ENCODE results near the gene CHST14.

CHST14 gene

DNA sequence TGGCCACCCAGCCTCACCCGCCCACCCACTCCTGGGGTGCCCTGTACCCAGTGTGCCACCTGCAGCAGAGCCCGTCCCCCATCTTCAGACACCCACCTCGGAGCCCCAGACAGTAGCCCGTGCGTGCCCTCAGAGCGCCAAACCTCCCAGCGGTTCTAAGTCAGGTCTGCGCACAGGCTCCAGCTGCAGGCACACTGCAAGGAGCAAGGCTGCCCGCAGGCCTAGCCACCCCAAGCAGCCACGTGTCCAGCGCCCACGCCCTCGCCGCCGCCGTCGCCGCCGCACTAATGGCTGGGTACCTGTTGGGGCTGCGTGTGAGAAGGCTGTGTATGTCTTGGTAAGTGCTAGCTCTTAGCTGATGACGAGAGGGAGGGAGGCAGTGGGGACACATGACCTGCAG, 8.8 kb upstream of the CHST14 start:
- no peak for DNase-seq (ENCODE audit: low read depth, low spot score)

DNA sequence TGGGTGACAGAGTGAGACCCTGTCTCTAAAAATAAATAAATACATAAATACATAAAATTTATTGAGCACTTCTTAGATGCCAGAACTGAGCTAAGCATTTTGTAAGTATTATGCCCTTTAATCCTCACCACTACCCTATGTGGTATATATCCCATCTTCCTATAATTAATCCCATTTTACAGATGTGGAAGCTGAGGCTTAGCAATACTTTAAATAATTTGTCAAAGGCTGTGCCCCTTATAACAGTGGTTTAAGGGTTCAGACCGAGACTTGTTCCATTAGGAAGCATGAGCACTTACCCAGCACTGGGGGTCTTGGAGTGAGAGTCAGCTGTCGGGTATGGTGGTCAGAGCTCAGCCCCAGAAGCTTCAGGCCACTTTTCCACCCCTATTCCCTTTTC, 7.5 kb upstream of the CHST14 start:
- DNase-seq (ENCODE audit: low read depth, low spot score) = no peak

DNA sequence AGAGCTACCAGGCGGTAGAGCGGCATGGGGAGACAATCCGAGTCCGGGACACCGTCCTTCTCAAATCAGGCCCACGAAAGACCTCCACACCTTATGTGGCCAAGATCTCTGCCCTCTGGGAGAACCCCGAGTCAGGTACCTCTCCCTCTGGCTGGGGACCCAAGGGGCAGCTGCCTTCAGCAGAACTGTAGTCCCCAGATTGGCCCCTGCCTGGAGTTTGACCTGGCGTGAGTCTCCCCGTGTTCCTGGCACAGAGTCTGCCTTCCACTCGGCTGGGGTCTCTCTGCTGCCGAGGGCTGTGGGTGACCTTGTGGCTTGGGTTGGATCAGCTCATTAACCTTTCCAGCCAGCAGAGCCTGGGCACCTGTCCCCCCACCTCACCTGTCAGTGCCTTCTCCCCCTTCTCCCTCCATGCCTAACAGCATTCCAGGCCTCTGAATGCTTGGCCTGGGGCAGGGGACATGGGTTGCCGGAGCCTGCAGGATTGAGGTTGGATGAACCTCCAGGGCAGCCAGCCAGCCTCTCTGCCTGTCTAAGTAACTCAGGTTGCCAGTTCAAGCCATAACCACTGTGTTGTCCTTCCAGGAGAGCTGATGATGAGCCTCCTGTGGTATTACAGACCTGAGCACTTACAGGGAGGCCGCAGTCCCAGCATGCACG, 6.8 kb upstream of the CHST14 start:
- DNase-seq (ENCODE audit: low read depth, low spot score) = no peak

DNA sequence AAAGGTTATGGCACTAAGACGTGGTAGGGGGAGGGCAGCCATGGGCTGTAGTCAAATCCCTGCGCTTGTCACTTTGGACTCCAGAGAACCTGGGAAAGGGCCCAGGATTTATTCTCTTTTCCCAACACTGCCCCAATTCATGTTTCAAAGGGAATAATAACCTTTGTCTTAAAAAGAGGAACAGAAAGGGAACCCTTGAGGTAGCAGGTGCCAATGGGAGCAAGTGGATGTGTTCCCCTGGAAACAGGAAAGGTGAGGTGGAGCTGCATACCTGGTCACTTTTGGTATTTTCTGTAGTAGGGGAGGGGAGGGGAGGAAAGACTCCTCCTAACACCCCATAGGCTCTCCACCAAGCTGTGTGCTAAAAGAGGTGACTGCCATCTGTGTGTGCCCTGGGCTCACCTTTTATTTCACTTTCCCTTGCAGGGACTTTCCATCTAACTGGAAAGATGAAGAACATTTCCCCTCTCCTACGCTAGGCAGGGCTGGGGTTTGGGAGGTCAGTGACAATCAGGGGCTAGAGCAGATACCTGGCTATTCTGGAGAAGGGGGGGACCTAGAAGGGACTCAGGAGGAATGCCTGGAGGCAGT, 6.1 kb upstream of the CHST14 start:
- DNase-seq (ENCODE audit: low read depth, low spot score) = no peak

DNA sequence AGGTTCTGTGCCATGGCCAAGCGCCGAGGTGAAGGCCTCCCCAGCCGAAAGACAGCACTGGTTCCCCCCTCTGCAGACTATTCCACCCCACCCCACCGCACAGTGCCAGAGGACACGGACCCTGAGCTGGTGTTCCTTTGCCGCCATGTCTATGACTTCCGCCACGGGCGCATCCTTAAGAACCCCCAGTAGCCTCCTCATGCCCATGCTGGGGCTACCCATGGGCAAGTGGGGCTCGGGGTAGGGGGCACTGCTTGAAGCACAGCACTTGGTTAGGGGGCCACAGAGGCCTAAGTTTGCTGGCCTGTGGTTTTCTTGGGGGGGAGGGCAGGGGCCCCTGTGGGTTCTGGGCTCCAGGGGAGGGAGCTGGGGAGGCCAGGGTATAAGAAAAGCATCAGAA, 4.8 kb upstream of the CHST14 start:
- no peak for DNase-seq (ENCODE audit: low read depth, low spot score)

DNA sequence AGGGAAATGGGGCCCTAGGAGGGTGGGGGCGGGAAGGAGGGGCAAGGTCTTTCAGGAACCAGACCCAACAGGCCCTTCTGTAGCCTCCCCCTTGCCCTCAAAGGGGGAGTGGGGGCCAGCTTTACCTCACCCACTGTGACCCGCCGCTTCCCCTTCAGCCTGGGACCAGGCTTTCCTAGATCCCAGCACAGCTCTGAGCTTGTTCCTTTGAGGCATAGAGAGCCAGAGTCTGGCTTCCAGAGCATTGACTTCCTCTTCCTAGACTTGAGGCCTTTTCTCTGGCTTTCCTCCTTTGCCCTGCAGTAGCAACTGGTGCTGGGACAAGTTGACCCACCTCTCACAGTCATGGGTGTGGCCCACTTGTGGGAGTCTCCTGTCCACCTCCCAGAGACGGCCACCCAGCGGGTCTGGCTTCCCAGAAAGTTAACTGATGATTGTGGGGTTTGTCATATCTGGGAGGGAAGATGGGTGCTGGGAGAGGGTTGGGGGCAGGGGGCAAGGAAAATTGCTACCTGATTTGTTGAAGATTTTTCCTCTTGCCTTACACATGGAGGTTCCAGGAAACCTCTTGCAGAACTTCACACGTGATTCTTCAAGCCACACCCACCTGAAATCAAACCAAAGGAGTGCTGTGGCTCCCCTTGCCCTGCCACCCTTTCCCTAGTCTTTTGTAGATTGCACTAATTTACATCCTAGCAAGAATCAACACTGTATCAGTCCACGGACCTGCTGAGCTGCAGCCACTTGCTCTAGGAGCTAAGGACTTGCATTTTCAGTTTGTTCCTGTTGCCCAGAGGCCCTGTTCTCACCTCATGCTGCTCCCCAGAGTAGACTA, 4.1 kb upstream of the CHST14 start:
- no peak for DNase-seq (ENCODE audit: low read depth, low spot score)

DNA sequence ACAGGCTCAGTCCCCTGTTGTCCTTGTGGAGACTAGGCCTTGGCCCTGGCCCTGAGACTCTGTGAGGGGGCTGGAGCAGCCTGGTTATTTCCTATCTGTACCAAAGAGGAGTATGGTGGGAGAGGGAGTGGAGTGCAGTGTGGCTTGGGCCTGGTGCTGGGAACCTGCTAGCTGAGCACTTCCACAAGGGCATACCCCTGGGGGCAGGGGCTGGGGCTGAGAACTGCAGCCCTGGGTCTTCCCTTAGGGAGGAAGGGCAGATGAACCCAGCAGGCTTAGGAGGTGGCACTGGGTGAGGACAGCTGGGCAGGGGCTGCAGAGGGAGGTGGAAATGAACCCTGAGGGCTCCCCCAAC, 3.5 kb upstream of the CHST14 start:
- DNase-seq (ENCODE audit: low read depth, low spot score) = no peak

DNA sequence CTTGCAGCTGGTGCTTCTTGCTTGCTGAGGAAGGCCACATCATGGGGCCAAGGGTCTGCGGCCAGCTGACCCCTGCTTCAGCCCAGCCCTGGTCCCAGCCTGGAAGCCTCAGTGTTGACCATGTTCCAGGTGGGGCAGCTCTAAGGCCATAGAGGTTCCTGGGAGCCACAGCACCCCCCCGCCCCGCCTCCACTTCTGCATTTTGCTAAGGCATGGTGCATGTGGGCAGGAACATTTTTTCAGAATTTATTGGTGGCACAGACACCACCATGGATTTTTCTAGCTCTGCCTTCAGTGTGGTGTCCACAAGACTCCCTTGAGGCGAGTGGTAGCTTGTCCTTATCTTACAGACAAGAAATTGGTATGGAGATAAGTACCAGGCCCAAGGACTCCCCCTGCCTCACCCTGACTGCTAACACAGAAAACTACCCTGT, 1.9 kb upstream of the CHST14 start:
- no peak for DNase-seq (ENCODE audit: low read depth, low spot score)

DNA sequence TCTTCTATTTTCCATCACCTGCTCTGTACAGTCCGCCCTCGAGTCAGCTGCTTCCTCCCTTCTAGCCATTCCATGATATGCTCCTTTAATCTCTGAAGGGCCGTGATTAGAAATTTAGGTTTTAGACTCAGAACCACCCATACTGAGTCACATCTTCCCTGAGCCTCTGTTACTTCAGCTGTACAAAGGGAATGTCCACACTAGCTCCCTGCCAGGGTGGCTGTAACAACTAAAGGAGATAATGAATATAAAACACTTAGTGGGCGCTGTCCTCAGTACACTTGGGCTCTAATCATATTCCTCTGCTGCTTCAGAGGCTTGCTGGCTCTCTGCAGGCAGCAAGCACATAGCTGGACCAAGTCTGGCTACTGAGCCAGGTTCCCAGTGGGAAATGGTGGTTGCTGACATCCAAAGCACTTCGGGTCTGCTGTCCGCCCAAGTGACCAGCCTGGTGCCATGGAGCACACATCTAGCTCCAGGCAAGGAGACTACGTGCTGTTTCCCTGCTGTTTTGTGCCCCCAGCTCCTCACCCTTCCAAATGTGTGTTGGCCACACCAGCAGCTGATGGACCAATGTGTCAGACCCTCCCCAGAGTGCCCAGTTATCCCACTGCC, 901 bp upstream of the CHST14 start:
- no peak for DNase-seq (ENCODE audit: low read depth, low spot score)

DNA sequence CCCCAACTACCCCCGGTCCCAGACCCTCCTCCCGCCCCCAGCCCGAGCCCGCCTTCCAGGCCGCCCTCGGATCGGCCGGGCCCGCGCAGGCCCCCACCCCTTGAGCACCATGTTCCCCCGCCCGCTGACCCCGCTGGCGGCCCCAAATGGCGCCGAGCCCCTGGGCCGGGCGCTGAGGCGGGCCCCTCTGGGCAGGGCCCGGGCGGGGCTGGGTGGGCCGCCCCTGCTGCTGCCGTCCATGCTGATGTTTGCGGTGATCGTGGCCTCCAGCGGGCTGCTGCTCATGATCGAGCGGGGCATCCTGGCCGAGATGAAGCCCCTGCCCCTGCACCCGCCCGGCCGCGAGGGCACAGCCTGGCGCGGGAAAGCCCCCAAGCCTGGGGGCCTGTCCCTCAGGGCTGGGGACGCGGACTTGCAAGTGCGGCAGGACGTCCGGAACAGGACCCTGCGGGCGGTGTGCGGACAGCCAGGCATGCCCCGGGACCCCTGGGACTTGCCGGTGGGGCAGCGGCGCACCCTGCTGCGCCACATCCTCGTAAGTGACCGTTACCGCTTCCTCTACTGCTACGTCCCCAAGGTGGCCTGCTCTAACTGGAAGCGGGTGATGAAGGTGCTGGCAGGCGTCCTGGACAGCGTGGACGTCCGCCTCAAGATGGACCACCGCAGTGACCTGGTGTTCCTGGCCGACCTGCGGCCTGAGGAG, 472 bp downstream of the CHST14 start:
- peak; percentile 42 for DNase-seq (ENCODE audit: low read depth, low spot score)

DNA sequence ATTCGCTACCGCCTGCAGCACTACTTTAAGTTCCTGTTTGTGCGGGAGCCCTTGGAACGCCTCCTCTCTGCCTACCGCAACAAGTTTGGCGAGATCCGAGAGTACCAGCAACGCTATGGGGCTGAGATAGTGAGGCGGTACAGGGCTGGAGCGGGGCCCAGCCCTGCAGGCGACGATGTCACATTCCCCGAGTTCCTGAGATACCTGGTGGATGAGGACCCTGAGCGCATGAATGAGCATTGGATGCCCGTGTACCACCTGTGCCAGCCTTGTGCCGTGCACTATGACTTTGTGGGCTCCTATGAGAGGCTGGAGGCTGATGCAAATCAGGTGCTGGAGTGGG, 995 bp downstream of the CHST14 start:
- DNase-seq (ENCODE audit: low read depth, low spot score) = peak; percentile 79

DNA sequence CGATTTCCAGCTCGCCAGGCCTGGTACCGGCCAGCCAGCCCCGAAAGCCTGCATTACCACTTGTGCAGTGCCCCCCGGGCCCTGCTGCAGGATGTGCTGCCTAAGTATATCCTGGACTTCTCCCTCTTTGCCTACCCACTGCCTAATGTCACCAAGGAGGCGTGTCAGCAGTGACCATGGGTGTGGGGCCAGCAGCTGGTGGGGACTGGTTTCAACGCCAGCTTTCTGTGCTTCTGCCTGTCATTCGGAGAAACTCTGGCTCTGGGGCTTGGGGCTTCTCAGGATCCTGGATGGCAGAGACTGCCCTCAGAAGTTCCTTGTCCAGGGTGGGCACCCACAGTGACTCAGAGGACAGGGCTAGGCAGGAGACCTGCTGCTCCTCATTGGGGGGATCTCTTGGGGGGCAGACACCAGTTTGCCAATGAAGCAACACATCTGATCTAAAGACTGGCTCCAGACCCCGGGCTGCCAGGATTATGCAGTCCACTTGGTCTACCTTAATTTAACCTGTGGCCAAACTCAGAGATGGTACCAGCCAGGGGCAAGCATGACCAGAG, 1.5 kb downstream of the CHST14 start:
- no peak for DNase-seq (ENCODE audit: low read depth, low spot score)

DNA sequence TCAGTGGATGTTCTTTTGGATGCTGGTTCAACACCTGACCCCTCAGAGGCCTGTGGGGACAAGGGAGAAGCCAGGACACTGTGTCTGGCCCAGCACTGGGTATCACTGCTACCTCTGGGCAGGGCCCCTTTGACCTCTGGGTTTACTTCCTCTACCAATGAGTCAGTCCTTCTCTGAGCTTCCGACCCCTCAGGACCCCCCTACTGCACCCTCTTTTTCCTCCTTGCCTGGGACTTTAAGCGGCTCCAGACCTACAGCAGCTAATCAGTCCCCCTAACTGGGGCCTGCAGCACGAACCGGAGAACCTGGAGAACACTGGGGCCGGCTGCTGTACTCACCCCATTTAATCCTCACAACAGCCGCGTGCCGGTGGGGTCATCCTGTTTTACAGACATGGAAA, 3.8 kb downstream of the CHST14 start:
- no peak for DNase-seq (ENCODE audit: low read depth, low spot score)

DNA sequence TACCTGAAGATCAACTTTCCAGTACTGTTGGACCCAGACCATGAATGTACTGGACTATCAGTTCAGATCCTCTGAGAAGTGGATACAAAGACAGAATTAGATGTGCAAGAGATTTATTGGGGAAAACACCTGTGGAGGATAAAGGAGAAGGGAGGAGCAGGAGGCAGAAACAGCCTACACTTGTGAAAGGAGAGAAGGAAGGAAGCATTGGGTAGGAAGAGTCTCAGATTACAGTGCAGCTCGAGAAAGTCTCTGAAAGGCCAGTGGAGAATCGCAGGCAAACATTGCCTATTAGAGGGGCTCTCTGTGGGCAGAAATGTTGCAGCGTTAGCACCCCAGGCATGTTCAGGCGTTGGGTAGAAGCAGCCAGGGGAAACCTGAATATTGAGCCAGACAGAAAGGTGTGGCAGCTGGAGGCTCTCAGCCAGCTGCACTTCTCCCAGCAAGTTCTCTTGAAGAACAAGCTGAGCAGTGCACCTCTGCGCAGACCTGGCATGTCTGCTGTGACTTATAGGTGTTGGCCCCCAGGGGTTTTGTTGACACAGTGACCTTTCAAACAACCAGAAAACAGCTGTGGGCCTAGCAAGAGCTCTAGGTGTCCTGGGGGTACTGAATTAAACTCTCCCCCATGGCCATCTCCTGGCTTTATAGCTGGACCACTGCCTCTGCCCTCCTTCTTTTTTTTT, 7.0 kb downstream of the CHST14 start:
- DNase-seq (ENCODE audit: low read depth, low spot score) = no peak

DNA sequence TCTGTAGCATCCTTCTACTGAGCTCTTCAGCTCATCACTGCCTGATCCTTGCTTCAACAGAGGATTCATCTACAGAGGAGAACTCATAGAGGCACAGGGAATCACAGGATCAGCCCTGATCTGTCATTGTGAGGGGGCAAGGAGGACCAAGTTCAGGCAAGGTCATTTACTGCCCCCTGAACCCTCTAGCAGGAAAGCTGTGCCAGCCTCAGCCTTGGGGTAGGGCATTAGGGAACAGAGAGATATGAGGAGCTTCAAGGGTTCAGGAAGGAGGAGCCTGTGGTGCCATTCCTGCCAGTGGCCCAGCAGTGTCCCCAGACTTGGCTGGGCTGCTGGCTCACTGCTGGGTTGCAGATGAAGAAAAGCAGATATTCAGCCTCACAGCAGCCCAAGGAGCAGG, 8.2 kb downstream of the CHST14 start:
- no peak for DNase-seq (ENCODE audit: low read depth, low spot score)

DNA sequence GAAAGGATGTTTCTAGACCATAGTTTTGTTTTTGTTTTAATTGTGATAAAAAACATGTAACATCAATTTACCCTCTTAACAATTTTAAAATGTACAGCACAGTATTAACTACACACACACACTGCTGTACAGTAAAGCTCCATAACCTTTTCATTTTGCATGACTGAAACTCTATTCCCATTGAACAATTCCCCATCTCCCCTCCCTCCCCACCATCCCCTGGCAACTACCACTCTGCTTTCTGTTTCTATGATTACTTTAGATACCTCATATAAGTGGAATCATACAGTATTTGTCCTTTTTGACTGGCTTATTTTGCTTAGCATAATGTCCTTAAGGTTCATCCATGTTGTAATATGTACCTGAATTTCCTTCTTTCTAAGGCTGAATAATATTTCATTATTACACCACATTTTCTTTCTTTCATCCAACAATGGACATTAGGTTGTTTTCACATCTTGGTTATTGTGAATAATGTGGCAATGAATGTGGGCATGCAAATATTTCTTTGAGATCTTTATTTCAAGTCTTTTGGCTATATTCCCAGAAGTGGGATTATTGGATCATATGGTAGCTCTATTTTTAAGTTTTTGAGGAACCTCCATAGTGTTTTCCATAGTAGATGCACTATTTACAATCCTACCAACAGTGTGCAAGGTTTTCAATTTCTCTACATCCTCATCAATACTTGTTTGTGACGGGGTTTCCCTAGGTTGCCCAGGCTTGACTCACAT, 10.7 kb downstream of the CHST14 start:
- DNase-seq (ENCODE audit: low read depth, low spot score) = peak; percentile 35

DNA sequence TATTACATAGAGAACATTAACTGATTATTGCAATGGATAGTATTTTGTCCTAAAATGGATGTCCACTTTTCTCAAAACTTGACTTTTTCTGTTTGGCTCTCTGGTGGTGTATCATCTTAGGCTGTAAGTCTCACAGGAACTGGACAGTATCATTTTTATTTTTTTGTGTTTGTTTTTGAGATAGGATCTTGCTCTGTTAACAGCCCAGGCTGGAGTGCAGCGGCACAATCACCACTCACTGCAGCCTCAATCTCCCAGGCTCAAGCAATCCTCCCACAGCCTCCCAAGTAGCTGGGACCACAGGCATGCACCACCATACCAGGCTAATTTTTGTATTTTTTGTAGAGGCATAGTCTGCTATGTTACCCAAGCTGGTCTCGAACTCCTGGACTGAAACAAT, 13.1 kb downstream of the CHST14 start:
- no peak for DNase-seq (ENCODE audit: low read depth, low spot score)

DNA sequence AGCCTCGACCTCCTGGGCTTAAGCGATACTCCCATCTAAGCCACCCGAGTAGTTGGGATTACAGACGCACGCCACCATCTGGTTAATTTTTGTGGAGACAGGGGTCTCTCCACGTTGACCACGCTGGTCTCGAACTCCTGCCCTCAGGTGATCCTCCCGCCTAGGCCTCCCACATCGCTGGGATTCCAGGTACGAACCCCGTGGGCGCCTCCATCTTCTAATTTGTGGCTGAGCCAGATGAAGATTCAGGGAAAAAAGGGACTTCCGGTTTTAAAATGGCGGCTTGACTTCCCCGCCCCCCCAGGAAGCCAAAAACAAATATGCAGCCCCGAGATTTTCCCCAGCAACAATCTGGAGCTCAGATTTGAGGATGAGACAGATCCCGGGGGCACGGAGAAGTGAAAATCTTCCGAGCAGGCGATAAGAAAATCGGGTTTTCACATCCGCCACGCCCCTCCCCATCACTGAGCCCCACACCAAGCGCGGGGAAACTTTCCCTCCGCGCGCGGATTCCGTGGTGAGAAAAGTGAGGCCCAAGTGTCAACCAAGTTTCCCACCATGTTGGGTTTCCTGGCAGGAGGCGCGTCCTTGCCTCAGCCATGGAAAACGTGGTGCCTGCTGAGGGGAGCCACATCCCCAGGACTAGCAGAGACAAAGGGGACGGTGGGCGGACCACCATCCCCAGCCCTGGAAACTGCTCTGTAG, 15.4 kb downstream of the CHST14 start:
- no peak for DNase-seq (ENCODE audit: low read depth, low spot score)

DNA sequence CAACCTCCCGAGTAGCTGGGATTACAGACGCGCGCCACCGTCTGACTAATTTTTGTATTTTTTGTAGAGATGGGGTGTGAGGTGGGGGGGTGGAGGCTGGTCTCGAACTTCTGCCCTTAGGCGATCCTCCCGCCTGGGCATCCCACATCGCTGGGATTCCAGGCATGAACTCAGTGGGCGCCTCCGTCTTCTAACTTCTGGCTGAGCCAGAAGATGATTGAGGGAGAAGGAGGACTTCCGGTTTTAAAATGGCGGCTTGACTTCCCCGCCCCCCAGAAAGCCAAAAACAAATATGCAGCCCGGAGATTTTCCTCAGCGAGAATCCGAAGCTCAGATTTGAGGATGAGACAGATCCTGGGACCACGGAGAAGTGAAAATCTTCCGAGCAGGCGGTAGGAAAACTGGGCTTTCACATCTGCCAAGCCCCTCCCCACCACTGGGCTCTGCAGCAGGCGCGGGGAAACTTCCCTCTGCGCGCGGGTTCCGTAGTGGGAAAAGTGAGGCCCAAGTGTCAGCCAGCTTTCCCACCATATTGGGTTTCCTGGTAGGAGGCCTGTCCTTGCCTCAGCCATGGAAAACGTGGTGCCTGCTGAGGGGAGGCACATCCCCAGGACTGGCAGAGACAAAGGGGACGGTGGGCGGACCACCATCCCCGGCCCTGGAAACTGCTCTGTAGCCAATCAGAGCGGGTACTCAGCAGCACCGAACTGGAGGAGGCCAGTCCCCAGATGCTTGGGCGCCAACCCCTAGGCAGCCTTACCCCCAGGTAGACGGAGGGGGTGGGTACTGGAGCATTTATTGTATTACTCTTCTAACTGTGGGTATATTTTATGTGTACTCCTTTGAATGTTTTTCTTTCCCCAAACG, 17.3 kb downstream of the CHST14 start:
- DNase-seq (ENCODE audit: low read depth, low spot score) = no peak
